ENCODE results near the gene PAQR4.
"Not testable (repeated sequence)": the region's sequence is repeated elsewhere in the genome, so short reads cannot be mapped to it uniquely, and the experiment has no call there.

The PAQR4 gene

DNA sequence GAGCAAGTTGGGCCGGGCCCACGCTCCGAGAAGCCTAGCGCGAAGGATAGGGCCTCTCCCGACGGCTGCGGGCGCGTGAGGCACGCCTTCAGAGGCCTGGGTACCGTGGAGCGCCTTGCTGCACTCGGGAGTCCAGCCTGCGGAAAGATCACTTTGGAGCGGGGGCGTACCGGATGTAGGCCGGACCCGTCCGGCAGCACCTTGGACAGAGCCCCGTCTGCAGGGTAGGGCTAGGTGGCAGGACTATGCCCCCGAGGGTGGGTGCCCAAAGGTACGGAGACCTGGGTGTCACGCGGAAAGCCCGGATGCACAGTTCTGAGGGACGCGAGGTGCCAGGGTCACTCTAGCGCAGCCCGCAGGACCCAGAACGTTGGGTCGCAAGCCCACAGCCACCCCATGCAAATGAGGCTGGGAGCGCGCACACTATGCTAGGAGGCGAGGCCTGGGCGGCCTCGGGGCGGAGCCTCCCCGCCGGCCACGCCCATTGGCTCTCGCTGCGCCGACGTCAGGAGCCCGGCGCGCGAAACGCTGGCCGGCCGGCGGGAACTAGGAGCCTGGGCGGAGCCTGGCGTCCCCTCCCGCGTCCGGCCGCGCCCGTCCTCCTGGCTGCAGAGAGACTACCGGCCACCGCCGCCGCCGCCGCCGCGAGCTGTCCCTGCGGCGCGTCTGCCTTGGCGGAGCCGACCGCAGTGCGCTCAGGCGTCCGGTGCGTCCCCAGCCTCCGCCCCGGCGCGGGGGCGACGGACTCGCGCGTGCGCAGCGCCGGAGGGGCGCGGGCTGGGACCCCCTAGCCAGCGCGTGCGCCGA lies at the start of gene PAQR4:
TSS of gene PAQR4 (plus strand) at position 611 of the 807 bp plus-strand sequence. CDS start 327 bp downstream, outside the sequence.
- peak; percentile 77 for DNase-seq (ENCODE audit: low spot score)

DNA sequence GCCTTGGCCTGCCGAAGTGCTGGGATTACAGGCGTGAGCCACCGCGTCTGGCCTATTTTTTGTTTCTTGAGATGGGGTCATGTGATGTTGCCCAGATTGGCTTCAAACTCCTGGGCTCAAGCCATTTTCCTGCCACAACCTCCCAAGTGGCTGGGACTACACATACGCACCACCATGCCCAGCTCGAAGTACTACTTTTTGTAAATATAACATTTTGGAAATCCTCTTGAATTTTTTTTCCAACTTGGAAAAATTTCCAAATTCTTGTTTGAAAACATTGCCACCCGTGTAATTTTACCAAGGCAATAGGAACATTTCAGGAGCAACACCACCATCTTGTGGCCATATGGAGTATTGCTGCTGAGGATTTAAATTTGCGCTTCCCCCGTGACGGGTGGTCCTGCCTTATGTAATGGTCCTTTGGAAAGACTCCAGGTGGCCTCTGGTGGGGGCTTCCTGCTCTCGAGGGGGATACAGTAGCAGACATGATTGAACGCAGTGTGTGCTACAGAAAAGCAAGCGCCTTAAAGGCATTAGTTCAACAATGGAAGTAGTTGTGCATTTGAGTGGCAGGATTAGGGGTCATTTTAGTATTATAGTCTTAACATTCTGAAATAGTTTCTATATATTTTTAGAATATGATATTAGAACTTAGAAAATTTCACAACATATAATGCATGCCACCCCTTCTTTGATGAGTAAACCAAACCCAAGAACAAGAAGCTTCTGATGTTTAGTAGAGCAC lies 49.5 kb upstream of the PAQR4 start:
- peak; percentile 76 for DNase-seq (ENCODE audit: low spot score)

DNA sequence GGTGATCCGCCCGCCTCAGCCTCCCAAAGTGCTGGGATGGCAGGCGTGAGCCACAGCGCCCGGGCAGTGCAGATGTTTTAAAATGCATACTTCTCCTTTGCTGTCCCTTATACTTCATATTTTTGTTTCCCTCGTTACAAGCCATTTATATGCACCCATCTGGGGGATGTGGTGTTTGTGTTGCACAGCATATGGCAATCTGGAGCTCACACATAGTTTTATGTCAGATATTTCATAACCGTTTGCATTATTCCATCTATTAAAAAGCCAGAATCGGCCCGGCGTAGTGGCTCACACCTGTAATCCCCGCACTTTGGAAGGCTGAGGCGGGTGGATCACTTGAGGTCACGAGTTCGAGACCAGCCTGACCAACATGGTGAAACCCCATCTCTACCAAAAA lies 45.7 kb upstream of the PAQR4 start:
- DNase-seq (ENCODE audit: low spot score), result no peak

DNA sequence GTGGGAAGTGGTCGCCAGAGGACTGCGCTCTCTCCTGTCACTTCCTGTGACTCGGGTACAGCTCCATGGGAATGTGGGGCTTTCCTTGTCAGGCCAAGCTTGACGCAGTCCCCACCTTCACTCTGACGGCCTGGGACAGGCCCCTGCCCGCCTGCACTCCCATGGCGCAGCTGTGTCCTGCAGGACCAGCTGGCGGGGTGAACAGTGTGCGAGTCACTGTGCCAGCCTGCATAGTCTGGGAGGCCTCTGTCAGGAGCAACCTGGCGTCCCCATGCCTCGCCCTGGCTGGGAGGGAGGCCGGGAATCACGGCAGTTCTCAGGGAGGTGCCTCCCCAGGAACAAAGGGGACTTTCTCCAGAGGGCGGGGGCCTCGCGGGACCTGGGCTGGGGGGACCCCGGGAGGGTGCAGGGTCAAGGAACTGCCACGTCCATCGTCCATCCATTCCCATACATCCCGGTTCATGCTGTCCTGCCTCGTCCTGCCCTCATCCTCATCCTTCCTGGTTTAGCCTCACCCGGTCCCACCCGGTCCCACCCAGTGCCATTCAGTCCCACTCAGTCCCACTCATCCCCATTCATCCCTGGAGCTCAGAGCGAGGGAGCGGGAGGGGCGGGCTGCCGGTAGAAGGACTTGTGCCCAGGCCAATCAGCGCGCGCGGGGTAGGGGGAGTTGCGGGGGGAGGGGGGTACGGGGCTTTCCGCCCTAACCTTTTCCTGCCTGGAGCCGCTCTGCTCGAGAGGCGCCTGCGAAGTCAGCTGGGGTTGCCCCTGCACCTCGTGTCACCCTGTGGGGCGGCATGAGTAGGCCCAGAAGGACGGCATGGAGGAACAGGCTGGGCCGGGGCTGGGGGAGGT lies 44.0 kb upstream of the PAQR4 start:
- no peak for DNase-seq (ENCODE audit: low spot score)

DNA sequence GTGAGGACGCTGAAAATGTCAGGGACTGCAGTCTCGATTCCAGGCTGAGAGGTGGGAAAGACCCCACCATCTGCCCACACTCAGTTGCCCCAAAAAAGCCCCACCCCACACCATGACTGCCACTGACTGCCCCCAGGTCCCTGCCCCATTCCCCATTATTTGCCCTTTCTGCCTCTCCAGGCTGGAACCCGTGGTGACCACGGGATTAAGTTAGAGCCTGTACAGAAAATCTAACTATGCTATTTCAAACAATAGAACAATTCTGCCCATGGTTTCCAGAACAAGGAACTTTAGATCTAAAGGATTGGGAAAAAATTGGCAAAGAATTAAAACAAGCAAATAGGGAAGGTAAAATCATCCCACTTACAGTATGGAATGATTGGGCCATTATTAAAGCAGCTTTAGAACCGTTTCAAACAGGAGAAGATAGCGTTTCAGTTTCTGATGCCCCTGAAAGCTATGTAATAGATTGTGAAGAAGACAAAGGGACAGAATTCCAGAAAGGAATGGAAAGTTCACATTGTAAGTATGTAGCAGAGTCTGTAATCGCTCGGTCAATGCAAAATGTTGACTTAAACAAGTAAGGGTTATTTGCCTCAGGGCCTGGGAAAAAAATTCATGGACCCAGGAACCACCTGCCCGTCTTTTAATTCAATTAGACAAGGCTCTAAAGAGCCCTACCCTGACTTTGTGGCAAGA lies 43.0 kb upstream of the PAQR4 start:
- DNase-seq (ENCODE audit: low spot score), result no peak

DNA sequence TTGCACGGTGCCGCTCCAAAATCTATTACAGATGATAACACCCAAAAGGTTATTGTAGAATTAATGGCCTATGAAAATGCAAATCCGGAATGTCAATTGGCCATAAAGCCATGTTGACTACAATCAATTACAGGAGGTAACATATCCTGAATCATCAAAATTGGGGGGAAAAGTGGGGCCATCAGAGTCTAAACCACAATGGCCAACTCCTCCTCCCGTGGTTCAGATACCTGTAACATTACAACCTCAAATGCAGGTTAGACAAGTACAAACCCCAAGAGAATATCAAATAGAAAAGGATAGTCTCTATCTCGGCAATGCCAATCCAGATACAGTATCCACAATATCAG lies 42.5 kb upstream of the PAQR4 start:
- no peak for DNase-seq (ENCODE audit: low spot score)

DNA sequence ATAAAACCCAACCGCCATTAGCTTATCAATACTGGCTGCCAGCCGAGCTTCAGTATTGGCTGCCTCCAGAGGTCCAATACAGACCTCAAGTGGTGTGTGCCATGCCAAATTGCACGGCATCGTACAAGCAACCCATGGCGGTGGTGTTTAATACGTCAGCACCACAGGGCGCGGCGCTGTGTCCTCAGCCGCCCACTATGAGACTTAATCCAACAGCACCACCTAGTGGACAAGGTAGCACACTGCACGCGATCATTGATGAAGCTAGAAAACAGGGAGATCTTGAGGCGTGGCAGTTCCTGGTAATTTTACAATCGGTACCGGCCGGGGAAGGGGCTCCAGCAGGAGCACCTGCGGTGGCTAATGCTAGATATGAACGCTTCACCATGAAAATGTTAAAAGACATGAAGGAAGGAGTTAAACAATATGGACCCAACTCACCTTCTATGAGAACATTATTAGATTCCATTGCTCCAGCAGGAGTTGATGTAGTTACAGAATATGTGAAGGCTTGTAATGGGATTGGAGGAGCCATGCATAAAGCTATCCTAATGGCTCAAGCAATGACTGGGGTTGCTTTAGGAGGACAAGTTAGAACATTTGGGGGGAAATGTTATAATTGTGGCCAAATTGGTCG lies 42.0 kb upstream of the PAQR4 start:
- peak; percentile 91 for DNase-seq (ENCODE audit: low spot score)

DNA sequence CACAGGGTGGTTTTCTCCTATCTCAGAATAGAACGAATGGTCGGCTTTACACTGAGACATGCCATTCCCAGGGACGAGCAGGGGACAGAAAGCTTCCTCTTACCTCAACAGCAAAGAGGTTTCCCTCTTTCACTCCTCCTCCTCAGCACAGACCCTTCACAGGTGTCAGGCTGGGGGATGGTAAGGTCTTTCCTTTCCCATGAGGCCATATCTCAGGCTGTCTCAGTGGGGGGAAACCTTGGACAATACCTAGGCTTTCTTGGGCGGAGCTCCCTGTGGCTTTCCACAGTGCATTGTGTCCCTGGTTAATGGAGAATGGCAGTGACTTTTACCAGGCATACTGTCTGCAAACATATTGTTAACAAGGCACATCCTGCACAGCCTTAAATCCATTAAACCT lies 41.0 kb upstream of the PAQR4 start:
- not testable (repeated sequence) for DNase-seq (ENCODE audit: low spot score)

DNA sequence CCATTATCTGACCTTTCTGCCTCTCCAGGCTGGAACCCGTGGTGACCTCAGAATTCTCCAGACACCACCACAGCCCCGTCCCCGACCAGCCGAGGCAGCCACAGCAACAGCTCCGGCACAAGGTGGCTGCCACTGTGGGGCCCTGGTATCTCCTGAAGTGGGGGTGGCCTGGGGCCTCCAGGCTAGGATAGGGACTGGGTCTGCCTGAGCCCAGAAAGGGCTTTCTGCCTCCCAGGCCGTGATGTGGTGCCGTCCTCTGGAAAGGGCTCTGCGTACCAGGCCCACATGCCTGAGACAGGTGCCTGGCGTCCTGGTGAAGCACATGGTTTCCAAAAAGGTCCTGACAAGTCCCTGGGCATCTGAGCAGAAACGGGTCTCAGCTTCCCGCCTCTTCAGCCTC lies 40.4 kb upstream of the PAQR4 start:
- no peak for DNase-seq (ENCODE audit: low spot score)

DNA sequence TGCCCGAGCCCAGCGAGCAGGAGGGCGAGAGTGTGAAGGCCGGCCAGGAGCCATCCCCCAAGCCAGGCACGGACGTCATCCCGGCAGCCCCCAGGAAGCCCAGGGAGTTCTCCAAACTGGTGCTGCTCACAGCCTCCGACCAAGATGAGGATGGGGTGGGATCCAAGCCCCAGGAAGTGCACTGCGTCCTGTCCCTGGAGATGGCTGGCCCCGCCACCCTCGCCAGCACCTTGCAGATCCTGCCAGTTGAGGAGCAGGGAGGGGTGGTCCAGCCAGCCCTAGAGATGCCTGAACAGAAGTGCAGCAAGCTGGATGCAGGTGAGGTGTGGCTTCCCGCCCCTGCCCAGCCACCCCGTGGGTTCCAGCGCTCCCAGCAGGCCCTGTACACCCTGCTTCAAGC lies 39.5 kb upstream of the PAQR4 start:
- no peak for DNase-seq (ENCODE audit: low spot score)

DNA sequence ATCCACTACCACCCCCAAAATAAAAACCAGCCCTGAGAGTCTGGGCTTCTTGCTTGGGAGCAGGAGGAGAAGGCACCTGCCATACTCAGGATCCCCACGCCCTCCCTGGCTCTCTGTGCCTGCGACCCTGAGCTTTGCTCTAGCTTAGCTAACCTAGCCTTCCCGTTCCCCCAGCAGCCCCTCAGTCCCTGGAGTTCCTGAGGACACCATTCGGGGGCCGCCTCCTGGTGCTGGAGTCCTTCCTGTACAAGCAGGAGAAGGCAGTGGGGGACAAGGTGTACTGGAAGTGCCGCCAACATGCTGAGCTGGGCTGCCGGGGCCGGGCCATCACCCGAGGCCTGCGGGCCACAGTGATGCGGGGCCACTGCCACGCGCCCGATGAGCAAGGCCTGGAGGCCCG lies 38.9 kb upstream of the PAQR4 start:
- no peak for DNase-seq (ENCODE audit: low spot score)

DNA sequence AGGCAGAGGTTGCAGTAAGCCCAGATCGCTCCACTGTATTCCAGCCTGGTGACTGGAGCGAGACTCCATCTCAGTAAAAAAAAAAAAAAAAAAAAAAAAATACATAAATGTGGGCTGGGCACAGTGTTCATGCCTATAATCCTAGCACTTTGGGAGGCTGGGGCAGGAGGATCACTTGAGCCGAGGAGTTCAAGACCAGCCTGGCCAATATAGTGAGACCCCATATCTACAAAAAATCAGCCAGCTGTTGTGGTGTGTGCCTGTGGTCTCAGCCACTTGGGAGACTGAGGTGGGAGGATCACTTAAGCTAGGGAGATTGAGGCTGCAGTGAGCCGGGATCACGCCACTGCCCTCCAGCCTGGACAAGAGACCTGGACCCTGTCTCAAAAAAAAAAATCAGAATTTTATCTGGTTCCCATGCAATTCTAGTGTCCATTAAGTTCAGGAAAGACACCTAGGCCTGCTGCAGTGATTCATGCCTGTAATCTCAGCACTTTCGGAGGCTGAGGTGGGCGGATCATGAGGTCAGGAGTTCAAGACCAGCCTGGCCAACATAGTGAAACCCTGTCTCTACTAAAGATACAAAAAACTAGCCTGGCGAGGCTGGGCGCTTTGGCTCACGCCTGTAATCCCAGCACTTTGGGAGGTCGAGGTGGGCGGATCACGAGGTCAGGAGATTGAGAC lies 37.8 kb upstream of the PAQR4 start:
- DNase-seq (ENCODE audit: low spot score), result not testable (repeated sequence)

DNA sequence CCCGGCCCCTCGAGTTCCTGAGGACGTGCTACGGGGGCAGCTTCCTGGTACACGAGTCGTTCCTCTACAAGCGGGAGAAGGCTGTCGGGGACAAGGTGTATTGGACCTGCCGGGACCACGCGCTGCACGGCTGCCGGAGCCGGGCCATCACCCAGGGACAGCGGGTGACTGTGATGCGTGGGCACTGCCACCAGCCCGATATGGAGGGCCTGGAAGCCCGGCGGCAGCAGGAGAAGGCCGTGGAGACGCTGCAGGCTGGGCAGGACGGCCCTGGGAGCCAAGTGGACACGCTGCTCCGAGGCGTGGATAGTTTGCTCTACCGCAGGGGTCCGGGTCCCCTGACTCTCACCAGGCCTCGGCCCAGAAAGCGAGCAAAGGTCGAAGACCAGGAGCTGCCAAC lies 36.0 kb upstream of the PAQR4 start:
- no peak for DNase-seq (ENCODE audit: low spot score)

DNA sequence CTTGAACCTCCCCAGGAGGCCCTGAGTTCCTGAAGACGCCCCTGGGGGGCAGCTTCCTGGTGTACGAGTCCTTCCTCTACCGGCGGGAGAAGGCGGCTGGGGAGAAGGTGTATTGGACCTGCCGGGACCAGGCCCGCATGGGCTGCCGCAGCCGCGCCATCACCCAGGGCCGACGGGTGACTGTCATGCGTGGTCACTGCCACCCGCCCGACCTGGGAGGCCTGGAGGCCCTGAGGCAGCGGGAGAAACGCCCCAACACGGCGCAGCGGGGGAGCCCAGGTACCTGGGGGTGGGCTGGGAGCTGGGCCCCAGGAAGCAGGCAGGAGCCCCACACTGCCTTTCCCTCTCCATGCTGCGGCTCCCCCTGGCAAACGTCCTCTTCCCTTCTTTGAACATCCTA lies 35.4 kb upstream of the PAQR4 start:
- no peak for DNase-seq (ENCODE audit: low spot score)

DNA sequence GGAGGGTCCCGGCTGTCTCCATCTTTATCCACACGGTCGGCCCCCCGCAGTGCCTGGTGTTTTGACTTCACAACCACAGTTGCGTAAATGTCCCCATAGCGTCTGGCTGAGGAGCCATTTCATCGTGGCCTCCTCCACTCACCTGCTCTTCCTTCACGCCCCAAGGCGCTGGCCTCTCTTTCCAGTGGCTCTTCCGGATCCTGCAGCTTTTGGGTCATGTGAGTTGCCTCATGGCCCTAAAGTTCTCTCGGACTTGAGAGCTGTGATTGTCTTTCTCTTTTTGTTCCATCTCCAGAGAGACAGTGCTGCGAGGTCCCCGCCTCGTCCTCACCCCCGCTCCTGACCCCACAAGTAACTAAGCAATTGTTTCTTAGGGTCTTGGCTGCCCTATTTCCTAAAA lies 34.7 kb upstream of the PAQR4 start:
- no peak for DNase-seq (ENCODE audit: low spot score)

DNA sequence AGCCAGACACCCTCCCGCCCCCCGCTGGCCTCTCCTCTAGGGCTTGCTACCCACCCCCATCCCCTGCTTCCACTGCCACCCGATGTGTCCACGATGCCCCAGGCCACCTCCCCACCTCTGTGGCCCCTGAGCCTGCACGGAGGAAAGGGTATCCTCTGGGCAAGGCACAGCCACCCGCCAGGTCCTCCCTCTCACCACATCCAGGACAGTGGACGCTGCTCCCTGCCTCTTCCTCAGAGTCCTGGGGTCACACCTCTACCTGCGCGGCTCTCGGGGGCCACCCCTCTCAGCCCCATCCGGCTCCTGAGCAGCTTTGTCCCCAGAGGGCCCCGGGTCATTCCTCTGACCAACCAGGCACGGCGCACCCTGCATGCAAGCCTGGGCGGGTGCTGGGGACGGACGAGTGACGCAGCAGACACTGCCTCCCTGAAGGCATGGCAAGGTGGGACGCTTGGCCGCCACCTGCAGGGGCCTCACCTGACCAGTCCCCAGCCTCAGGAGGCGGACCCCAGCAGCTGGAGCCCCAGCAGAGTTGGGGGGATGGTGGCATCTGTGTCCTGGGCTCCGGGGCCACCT lies 32.6 kb upstream of the PAQR4 start:
- DNase-seq (ENCODE audit: low spot score), result no peak

DNA sequence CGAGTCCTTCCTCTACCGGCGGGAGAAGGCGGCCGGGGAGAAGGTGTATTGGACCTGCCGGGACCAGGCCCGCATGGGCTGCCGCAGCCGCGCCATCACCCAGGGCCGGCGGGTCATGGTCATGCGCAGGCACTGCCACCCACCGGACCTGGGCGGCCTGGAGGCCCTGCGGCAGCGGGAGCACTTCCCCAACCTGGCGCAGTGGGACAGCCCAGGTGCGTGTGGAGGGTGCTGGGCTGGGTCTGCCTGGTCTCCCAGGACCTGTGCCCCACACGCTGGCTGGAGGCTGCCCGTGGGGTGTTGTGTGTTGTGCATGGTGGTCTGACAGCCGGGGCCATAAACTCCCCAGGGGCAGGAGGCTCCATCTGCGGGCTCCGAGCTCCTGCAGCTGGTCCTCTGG lies 32.0 kb upstream of the PAQR4 start:
- DNase-seq (ENCODE audit: low spot score), result no peak

DNA sequence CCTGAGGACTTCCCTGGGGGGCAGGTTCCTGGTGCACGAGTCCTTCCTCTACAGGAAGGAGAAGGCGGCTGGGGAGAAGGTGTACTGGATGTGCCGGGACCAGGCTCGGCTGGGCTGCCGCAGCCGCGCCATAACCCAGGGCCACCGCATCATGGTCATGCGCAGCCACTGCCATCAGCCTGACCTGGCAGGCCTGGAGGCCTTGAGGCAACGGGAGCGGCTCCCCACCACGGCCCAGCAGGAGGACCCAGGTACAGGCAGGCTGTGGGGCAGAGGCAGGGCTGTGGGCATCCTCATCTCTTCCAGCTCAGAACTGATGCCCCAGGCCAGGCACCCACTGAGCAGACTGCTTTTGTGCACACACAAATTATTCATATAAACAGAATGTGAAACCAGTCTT lies 30.9 kb upstream of the PAQR4 start:
- no peak for DNase-seq (ENCODE audit: low spot score)

DNA sequence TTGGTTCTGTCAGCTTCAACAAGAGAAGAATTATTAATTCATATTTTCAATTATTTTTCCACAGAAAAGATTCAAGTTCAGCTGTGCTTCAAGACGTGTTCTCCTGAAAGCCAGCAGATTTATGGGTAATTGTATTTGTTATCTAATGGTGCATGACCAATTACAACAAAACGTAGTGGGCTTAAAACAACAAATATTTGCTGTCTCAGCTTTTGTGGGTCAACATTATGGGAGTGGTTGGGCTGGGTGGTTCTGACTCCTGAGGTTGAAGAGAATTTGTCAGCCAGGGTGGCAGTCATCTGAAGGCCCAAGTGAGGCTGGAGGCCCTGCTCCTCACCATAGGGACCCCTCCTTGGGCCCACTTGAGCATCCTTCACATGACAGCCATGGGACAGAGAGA lies 29.2 kb upstream of the PAQR4 start:
- no peak for DNase-seq (ENCODE audit: low spot score)

DNA sequence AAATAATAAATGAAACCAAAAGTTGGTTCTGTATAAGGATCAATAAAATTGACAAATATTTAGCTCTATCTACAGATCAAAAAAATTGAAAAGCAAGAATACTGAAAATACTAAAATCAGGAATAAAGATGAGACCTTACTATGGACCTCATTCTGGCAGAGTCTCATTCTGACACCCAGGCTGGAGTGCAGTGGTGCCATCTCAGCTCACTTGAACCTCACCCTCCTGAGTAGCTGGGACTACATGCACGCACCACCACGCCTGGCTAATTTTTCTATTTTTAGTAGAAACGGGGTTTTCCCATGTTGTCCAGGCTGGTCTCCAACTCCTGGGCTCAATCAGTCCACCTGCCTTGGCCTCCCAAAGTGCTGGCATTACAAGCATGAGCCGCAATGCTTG lies 27.1 kb upstream of the PAQR4 start:
- no peak for DNase-seq (ENCODE audit: low spot score)

DNA sequence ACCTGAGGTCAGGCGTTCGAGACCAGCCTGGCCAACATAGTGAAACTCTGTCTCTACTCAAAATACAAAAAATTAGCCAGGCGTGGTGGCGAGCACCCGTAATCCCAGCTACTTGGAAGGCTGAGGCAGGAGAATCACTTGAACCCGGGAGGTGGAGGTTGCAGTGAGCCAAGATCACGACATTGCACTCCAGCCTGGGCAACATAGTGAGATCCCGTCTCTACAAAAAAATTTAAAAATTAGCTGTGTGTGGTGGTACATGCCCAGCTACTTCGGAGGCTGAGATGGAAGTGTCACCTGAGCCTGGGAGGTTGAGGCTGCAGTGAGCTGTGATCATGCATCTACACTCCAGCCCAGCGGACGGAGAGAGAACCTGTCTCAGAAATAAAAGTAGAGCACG lies 25.4 kb upstream of the PAQR4 start:
- DNase-seq (ENCODE audit: low spot score), result not testable (repeated sequence)
